HepG2 (cell line): ENCODE results near the gene OSM. TPM values are rescaled to one million over a fixed set of nuclear protein-coding genes. Genes with fewer than 3 reads are reported as not detected.

Experiments
- ETV5 ChIP-seq: IDR thresholded peaks from 2 replicates; pipeline ENCODE4 v1.6.1; 2018; ENCODE audit warnings: missing biosample characterization, missing genetic modification reagents, inconsistent platforms, borderline replicate concordance
- HBP1 ChIP-seq: IDR thresholded peaks from 2 replicates; pipeline ENCODE4 v1.6.1; 2016; ENCODE audit warnings: low read depth, control low read depth
- HOXD1 ChIP-seq: sonication (generic); formaldehyde crosslinking; IDR thresholded peaks from 2 replicates; pipeline ENCODE4 v1.5.0; 2020; ENCODE audit warnings: missing genetic modification reagents
- KDM2A ChIP-seq: sonication (generic); formaldehyde crosslinking; IDR thresholded peaks from 2 replicates; pipeline ENCODE4 v1.4.0; 2020; ENCODE audit warnings: low read depth, missing genetic modification reagents, borderline replicate concordance
- MXI1 ChIP-seq: IDR thresholded peaks from 3 replicates; pipeline ENCODE4 v1.6.1; 2012; ENCODE audit warnings: low read depth, low read length, inconsistent platforms, borderline replicate concordance
- MYC ChIP-seq: sonication (generic); formaldehyde crosslinking; IDR thresholded peaks from 2 replicates; pipeline ENCODE4 v1.9.0; 2021; ENCODE audit warnings: missing genetic modification reagents, borderline replicate concordance
- PHF21A ChIP-seq: sonication (generic); formaldehyde crosslinking; IDR thresholded peaks from 2 replicates; pipeline ENCODE4 v1.5.0; 2020; ENCODE audit warnings: mild to moderate bottlenecking, missing genetic modification reagents
- RBM39 ChIP-seq: fragments of 200-400 bp; formaldehyde crosslinking; IDR thresholded peaks from one replicate; pipeline ENCODE4 v1.6.1; 2018; ENCODE audit warnings: antibody characterized with exemption, mild to moderate bottlenecking, low read depth, low read length; ENCODE audit not compliant: poor library complexity, severe bottlenecking
- SP1 ChIP-seq, 2 experiments: fragments of 450-650 bp in 1 of 2; sonication (generic) in 1 of 2; formaldehyde crosslinking in 1 of 2; IDR thresholded peaks; 2 replicates each; pipeline versions ENCODE4 v1.4.0 to v1.6.1; 2016 to 2020; ENCODE audit warnings: missing genetic modification reagents in 1 of 2
- SP5 ChIP-seq: IDR thresholded peaks from 2 replicates; pipeline ENCODE4 v1.6.1; 2016; ENCODE audit warnings: low read depth, borderline replicate concordance
- TEAD3 ChIP-seq: optimal IDR thresholded peaks from 2 replicates; pipeline ENCODE3; 2016; ENCODE audit warnings: borderline replicate concordance
- YEATS2 ChIP-seq: sonication (generic); formaldehyde crosslinking; IDR thresholded peaks from 2 replicates; pipeline ENCODE4 v1.4.0; 2020; ENCODE audit warnings: missing genetic modification reagents, borderline replicate concordance
- YY1 ChIP-seq: IDR thresholded peaks from 2 replicates; pipeline ENCODE4 v1.6.1; 2011; ENCODE audit warnings: low read length, low read depth, moderate library complexity, mild to moderate bottlenecking; ENCODE audit not compliant: insufficient read depth, insufficient replicate concordance
- ZFP37 ChIP-seq: sonication (generic); formaldehyde crosslinking; IDR thresholded peaks from 2 replicates; pipeline ENCODE4 v1.4.0; 2020; ENCODE audit warnings: missing genetic modification reagents, borderline replicate concordance
- ZFP90 ChIP-seq: sonication (generic); formaldehyde crosslinking; IDR thresholded peaks from 2 replicates; pipeline ENCODE4 v1.8.0; 2022; ENCODE audit warnings: missing genetic modification reagents, mild to moderate bottlenecking, inconsistent platforms, borderline replicate concordance
- ZGPAT ChIP-seq: IDR thresholded peaks from 2 replicates; pipeline ENCODE4 v1.6.1; 2016; ENCODE audit warnings: mild to moderate bottlenecking
- ZNF205 ChIP-seq: IDR thresholded peaks from 2 replicates; pipeline ENCODE4 v1.6.1; 2018; ENCODE audit warnings: missing biosample characterization, missing genetic modification reagents
- ZNF574 ChIP-seq: sonication (generic); formaldehyde crosslinking; IDR thresholded peaks from 2 replicates; pipeline ENCODE4 v1.4.0; 2020; ENCODE audit warnings: missing genetic modification reagents
- ZNF616 ChIP-seq: sonication (generic); formaldehyde crosslinking; IDR thresholded peaks from 2 replicates; pipeline ENCODE4 v1.5.0; 2020; ENCODE audit warnings: low read depth, mild to moderate bottlenecking, missing genetic modification reagents
- ZNF670 ChIP-seq: sonication (generic); formaldehyde crosslinking; IDR thresholded peaks from 2 replicates; pipeline ENCODE4 v1.8.0; 2022; ENCODE audit warnings: mild to moderate bottlenecking, missing genetic modification reagents, borderline replicate concordance
- polyA plus RNA-seq, 8 experiments: library from polyadenylated mRNA; depleted of rRNA in 3 of 8; stranded (reverse) in 7 of 8; unstranded in 1 of 8; fragments of >200 nt; fragmentation: Illumina TruSeq in 4 of 8; extraction: Trizol in 4 of 8; gene quantifications; 2 replicates each; pipeline versions ENCODE4 v1.2.1 to v1.2.3, GENCODE V29; 2011 to 2016; ENCODE audit warnings: low read depth in 4 of 8, missing spikeins in 1 of 8, mixed read lengths in 1 of 8; ENCODE audit not compliant: insufficient read depth in 1 of 8
- total RNA-seq, 5 experiments: library from RNA; depleted of rRNA; stranded (reverse); fragments of >200 nt; fragmentation: Illumina TruSeq; extraction: Trizol; gene quantifications; 2 replicates each; pipeline ENCODE4 v1.2.3, GENCODE V29; 2016; ENCODE audit warnings: low read depth in 1 of 5

The OSM gene
- total and polyA plus RNA-seq, 2 of the 13 experiments (the other 11 are each of a cell fraction or from before 2014, with no cell fraction given), result not detected

GRCh38 chr22:30287648-30288418 lies 21.2 kb upstream of the OSM start (continued):
- TF ChIP-seq ZGPAT, result peak; percentile 35; the same call in 1 of the 2 replicates
- peak; percentile 70; the same call in 1 of the 2 replicates for TF ChIP-seq PHF21A (CRISPR knock-in tag)
- TF ChIP-seq MXI1, result peak; percentile 33; the same call in 1 of the 3 replicates
- no peak for TF ChIP-seq MYC (CRISPR knock-in tag)
- TF ChIP-seq ZNF574, result 0 out of 2 replicates have a peak, but pooled peaks have one; percentile 10
- TF ChIP-seq ZNF670 (CRISPR knock-in tag), result 0 out of 2 replicates have a peak, but pooled peaks have one; percentile 61
- TF ChIP-seq ZFP90, result 0 out of 2 replicates have a peak, but pooled peaks have one; percentile 29
- no peak for TF ChIP-seq ZNF205 (CRISPR knock-in tag)
- TF ChIP-seq SP5 (CRISPR knock-in tag), result 0 out of 2 replicates have a peak, but pooled peaks have one; percentile 15
- TF ChIP-seq HOXD1 (CRISPR knock-in tag), result no peak
- TF ChIP-seq ZFP37 (CRISPR knock-in tag), result no peak
- TF ChIP-seq ZNF616 (CRISPR knock-in tag), result no peak
- no peak for TF ChIP-seq SP1 (IDR thresholded peaks at IDR 0.05)
- TF ChIP-seq SP1 (CRISPR knock-in tag; IDR thresholded peaks at IDR 0.05), result peak; percentile 44
- TF ChIP-seq YY1, result peak; percentile 45
- no peak for TF ChIP-seq ETV5 (CRISPR knock-in tag)
- peak; percentile 21; the same call in 1 of the 2 replicates for TF ChIP-seq YEATS2 (CRISPR knock-in tag)
- TF ChIP-seq HBP1 (CRISPR knock-in tag), result no peak
- peak; percentile 85 for TF ChIP-seq TEAD3 (CRISPR knock-in tag)
- peak; percentile 32 for TF ChIP-seq RBM39
- peak; percentile 42; the same call in 1 of the 2 replicates for TF ChIP-seq KDM2A (CRISPR knock-in tag)
